ENCODE data around the gene NXPH4. TPM values are rescaled to one million over a fixed set of nuclear protein-coding genes. Genes with fewer than 3 reads are reported as not detected.
A peak's percentile ranks its signal among the peaks of the same experiment; 100 is the strongest.

Gene NXPH4
- total and polyA plus RNA-seq, 7 donors = 0.01 to 0.58 (median 0.24) TPM; not detected in 2

- Histone ChIP-seq H3K9me3 (no peaks in the 10 kb centered on the region), H3K27ac (peak overlapping the region; percentile 36), H3K36me3 (ENCODE audit: insufficient read depth in 1 of 2, low read depth in 1 of 2) (peaks cover 7 to 42% of the 10 kb centered on the region in 2 donors), H3K4me3 (no peak overlapping the region), H3K27me3 (ENCODE audit: insufficient read depth in 3 of 3, low read length in 2 of 3) (peaks cover 0 to 21% (median 0%) of the 10 kb centered on the region in 3 donors), H3K4me1 (peaks cover 18% of the 10 kb centered on the region)
- no peak for TF ChIP-seq CTCF (IDR thresholded peaks at IDR 0.05)
- DNase-seq (no peak), ATAC-seq (no peak)
- intact Hi-C loops (cut with DNase I) = no loop called here
- 83 to 88% (median 85%) methylated on average over 3 of the region's 3 CpGs for WGBS, 3 donors
Observed at GRCh38 chr12:57234233-57234570, 17.6 kb downstream of the NXPH4 start.

GRCh38 chr12:57234571-57235016 is 18.0 kb downstream of the NXPH4 start:
- H3K27ac ChIP-seq = peak overlapping the region; percentile 36
- H3K4me1 ChIP-seq = peaks cover 21% of the 10 kb centered on the region
- TF ChIP-seq CTCF (IDR thresholded peaks at IDR 0.05) = no peak
- intact Hi-C loops (cut with DNase I) = no loop called here
- no peak overlapping the region for H3K4me3 ChIP-seq
- no peaks in the 10 kb centered on the region for H3K9me3 ChIP-seq
- peaks cover 7 to 42% of the 10 kb centered on the region in 2 donors for H3K36me3 ChIP-seq (ENCODE audit: insufficient read depth in 1 of 2, low read depth in 1 of 2)
- no peak for ATAC-seq
- no peak for DNase-seq
- 80 to 84% (median 83%) methylated on average over 10 of the region's 10 CpGs for WGBS, 3 donors
- peaks cover 0 to 21% (median 0%) of the 10 kb centered on the region in 3 donors for H3K27me3 ChIP-seq (ENCODE audit: insufficient read depth in 3 of 3, low read length in 2 of 3)

GRCh38 chr12:57235017-57235727 is 18.6 kb downstream of the NXPH4 start:
- TF ChIP-seq CTCF (IDR thresholded peaks at IDR 0.05) = no peak
- no peaks in the 10 kb centered on the region for H3K9me3 ChIP-seq
- H3K4me1 ChIP-seq = peaks cover 26% of the 10 kb centered on the region
- H3K27ac ChIP-seq = peak overlapping the region; percentile 53
- H3K36me3 ChIP-seq (ENCODE audit: insufficient read depth in 1 of 2, low read depth in 1 of 2) = peaks cover 7 to 42% of the 10 kb centered on the region in 2 donors
- peak overlapping the region; percentile 45 for H3K4me3 ChIP-seq
- peaks cover 0 to 21% (median 0%) of the 10 kb centered on the region in 3 donors for H3K27me3 ChIP-seq (ENCODE audit: insufficient read depth in 3 of 3, low read length in 2 of 3)
- 63 to 69% (median 68%) methylated on average over 24 to 26 of the region's 26 CpGs for WGBS, 3 donors
- DNase-seq = peak; percentile 53 to 72
- intact Hi-C loops (cut with DNase I) = no loop called here
- no peak for ATAC-seq

GRCh38 chr12:57235728-57236131 is 19.1 kb downstream of the NXPH4 start:
- Histone ChIP-seq H3K27ac (peak overlapping the region; percentile 53), H3K4me3 (peak overlapping the region; percentile 45), H3K36me3 (ENCODE audit: insufficient read depth in 1 of 2, low read depth in 1 of 2) (peaks cover 7 to 42% of the 10 kb centered on the region in 2 donors), H3K27me3 (ENCODE audit: insufficient read depth in 3 of 3, low read length in 2 of 3) (peaks cover 0 to 21% (median 0%) of the 10 kb centered on the region in 3 donors), H3K4me1 (peaks cover 26% of the 10 kb centered on the region), H3K9me3 (no peaks in the 10 kb centered on the region)
- DNase-seq (peak in 1 of 2 donors; percentile 42), ATAC-seq (no peak)
- no peak for TF ChIP-seq CTCF (IDR thresholded peaks at IDR 0.05)
- intact Hi-C loops (cut with DNase I) = loop anchor here in 1 of 2 donors (2.0 kb wide), 1 partner anchor 21 kb away; no protein-coding TSS in a partner anchor
- WGBS, 3 donors = 60 to 69% (median 63%) methylated on average over 8 of the region's 8 CpGs
